Parathyroid adenoma (tissue), 2 donors: ENCODE measurements around the gene MLLT3.

Experiments used
- H2AFZ ChIP-seq: fragments of 300-600 bp; sonication (generic); one replicate; pipeline ENCODE4 v1.7.0; 2017; ENCODE audit warnings: antibody characterized with exemption, mild to moderate bottlenecking
- H3K27ac ChIP-seq: fragments of 300-600 bp; sonication (generic); one replicate; pipeline ENCODE4 v1.7.0; 2017
- H3K27me3 ChIP-seq: fragments of 300-600 bp; sonication (generic); one replicate; pipeline ENCODE4 v1.7.0; 2017; ENCODE audit warnings: low read length; ENCODE audit not compliant: control insufficient read depth, insufficient read depth
- H3K36me3 ChIP-seq: fragments of 300-600 bp; sonication (generic); one replicate; pipeline ENCODE4 v1.7.0; 2017; ENCODE audit warnings: low read length; ENCODE audit not compliant: control insufficient read depth, insufficient read depth
- H3K4me1 ChIP-seq: fragments of 300-600 bp; sonication (generic); one replicate; pipeline ENCODE4 v1.7.0; 2017; ENCODE audit warnings: control low read depth
- H3K4me2 ChIP-seq: fragments of 300-600 bp; sonication (generic); one replicate; pipeline ENCODE4 v1.7.0; 2017; ENCODE audit warnings: low read length
- H3K4me3 ChIP-seq: fragments of 300-600 bp; sonication (generic); one replicate; pipeline ENCODE4 v1.7.0; 2017; ENCODE audit warnings: low read depth, low read length
- H3K79me2 ChIP-seq: fragments of 300-600 bp; sonication (generic); one replicate; pipeline ENCODE4 v1.7.0; 2017; ENCODE audit warnings: control low read depth
- H3K9ac ChIP-seq: fragments of 300-600 bp; sonication (generic); one replicate; pipeline ENCODE4 v1.7.0; 2017; ENCODE audit warnings: mild to moderate bottlenecking
- H3K9me3 ChIP-seq: fragments of 300-600 bp; sonication (generic); one replicate; pipeline ENCODE4 v1.7.0; 2017; ENCODE audit warnings: low read length; ENCODE audit not compliant: control insufficient read depth
- TF ChIP-seq, protein P1 (sequence below): fragments of 300-600 bp; sonication (generic); IDR thresholded peaks from one replicate; pipeline ENCODE4 v1.7.0; 2017; ENCODE audit warnings: antibody characterized with exemption, mild to moderate bottlenecking
- donor health status: primary hyperparathyroidism.

The MLLT3 gene

DNA sequence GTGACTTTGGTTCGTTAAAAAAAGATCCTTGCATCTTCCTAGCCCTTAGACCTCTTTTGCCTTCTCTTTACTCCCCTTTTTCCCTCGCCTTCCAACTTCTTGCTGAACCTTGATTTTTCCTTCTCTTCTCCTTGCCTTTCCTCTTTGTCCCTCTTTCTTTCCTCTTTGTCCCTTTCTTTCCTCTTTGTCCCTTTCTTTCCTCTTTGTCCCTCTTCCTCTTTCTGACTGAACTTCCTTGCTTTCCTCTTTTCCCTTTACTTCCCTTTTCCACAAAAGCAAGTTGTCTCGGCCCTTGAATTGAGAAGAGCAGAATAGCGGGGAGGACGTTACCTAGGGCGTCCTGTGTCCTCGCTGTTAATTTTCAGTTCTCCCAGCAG is 1.4 kb upstream of the MLLT3 start:
- Histone ChIP-seq H3K36me3 (no peaks in the 10 kb centered on the region), H3K4me2 (peak overlapping the region; percentile 95), H3K27ac (no peak overlapping the region), H3K4me3 (peak overlapping the region; percentile 89), H3K9ac (no peak overlapping the region), H2AFZ (peak overlapping the region; percentile 81), H3K79me2 (no peaks in the 10 kb centered on the region), H3K27me3 (no peaks in the 10 kb centered on the region), H3K4me1 (no peaks in the 10 kb centered on the region), H3K9me3 (no peaks in the 10 kb centered on the region)
- TF ChIP-seq, protein P1, sequence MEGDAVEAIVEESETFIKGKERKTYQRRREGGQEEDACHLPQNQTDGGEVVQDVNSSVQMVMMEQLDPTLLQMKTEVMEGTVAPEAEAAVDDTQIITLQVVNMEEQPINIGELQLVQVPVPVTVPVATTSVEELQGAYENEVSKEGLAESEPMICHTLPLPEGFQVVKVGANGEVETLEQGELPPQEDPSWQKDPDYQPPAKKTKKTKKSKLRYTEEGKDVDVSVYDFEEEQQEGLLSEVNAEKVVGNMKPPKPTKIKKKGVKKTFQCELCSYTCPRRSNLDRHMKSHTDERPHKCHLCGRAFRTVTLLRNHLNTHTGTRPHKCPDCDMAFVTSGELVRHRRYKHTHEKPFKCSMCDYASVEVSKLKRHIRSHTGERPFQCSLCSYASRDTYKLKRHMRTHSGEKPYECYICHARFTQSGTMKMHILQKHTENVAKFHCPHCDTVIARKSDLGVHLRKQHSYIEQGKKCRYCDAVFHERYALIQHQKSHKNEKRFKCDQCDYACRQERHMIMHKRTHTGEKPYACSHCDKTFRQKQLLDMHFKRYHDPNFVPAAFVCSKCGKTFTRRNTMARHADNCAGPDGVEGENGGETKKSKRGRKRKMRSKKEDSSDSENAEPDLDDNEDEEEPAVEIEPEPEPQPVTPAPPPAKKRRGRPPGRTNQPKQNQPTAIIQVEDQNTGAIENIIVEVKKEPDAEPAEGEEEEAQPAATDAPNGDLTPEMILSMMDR: no peak

DNA sequence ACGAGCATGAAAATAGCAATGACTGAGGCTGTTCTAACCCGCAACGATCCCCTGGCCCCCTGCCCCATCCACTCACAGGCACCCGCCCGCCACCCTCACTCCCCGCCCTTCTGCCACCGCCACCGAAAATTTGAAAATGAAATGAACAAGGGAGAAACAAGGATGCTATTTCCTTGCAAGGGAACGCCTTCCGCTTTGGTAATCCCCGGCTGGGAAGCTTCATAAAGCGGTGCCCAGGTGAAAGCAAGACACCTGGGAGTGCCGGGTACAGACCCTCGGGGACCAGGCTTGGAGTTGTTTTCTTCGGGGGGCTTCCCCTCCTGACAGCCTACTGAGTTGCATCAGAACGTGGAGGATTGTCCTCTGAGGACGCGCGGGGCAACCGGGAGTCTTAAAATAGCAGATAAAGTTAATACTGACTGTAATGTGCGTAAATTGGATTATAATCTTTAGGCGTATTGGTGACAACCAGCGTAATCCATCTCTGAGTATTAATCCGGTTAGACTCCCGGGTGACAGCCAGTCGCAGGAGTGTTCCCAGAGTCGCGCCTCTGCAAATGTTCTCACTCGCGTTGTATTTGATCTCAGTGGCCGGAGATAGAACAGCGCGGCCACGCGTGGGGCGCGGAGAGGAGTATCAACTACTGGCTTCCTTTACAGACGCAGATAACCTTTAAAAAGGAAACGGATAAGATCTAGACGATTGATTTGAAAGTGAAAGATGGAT is 885 bp upstream of the MLLT3 start:
- peak overlapping the region; percentile 89 for H3K4me3 ChIP-seq
- H3K36me3 ChIP-seq: no peaks in the 10 kb centered on the region
- no peak overlapping the region for H3K9ac ChIP-seq
- H3K9me3 ChIP-seq: no peaks in the 10 kb centered on the region
- peak overlapping the region; percentile 81 for H2AFZ ChIP-seq
- H3K4me2 ChIP-seq: peak overlapping the region; percentile 95
- no peaks in the 10 kb centered on the region for H3K27me3 ChIP-seq
- H3K27ac ChIP-seq: no peak overlapping the region
- no peaks in the 10 kb centered on the region for H3K79me2 ChIP-seq
- H3K4me1 ChIP-seq: no peaks in the 10 kb centered on the region
- TF ChIP-seq, protein P1: no peak

DNA sequence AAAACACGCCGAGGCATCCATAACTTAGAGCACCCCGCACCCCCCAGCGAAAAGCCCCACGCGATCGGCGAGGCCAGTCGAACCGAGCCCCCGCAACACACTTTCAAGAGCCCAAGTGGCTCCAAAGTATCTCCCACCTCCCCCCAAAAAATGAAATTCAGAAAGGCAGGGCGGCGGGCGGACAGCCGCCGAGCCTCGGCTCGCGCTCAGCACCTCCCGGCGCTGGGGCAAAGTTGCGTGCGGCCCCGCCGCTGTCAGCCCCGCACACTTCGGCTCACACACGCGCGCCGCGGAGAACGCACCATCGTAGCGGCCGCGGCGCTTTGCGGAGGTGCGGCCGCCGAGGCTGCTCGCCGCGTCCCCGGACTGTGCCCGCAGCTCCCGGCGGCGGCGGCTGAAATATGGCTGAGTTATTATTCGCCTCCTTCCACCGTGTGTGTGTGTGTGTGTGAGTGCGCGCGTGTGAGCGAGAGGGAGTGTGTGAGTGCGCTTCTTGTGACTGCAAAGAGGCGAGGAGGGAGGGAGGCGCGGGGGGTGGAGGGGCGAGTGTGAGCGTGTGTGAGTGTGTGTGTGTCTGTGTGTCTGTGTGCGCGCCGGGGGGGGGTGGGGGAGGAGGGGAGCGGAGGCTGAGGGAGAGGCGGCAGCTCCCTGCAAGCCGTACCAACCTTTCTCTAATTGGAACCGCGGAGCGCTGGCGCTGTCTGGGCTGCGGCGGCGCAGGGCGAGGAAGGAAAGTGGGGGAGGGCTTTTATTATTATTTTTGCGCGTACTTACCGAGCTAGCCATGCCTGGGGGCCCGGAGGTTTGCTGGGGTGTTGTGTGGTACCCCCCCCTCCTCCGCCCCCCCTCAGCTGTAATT is 599 bp downstream of the MLLT3 start:
- peak overlapping the region; percentile 81 for H2AFZ ChIP-seq
- H3K9ac ChIP-seq: peak overlapping the region; percentile 28
- no peaks in the 10 kb centered on the region for H3K9me3 ChIP-seq
- TF ChIP-seq, protein P1: no peak
- no peaks in the 10 kb centered on the region for H3K4me1 ChIP-seq
- no peaks in the 10 kb centered on the region for H3K36me3 ChIP-seq
- peak overlapping the region; percentile 89 for H3K4me3 ChIP-seq
- H3K27ac ChIP-seq: peak overlapping the region; percentile 73
- H3K4me2 ChIP-seq: peak overlapping the region; percentile 95
- no peaks in the 10 kb centered on the region for H3K27me3 ChIP-seq
- no peaks in the 10 kb centered on the region for H3K79me2 ChIP-seq

DNA sequence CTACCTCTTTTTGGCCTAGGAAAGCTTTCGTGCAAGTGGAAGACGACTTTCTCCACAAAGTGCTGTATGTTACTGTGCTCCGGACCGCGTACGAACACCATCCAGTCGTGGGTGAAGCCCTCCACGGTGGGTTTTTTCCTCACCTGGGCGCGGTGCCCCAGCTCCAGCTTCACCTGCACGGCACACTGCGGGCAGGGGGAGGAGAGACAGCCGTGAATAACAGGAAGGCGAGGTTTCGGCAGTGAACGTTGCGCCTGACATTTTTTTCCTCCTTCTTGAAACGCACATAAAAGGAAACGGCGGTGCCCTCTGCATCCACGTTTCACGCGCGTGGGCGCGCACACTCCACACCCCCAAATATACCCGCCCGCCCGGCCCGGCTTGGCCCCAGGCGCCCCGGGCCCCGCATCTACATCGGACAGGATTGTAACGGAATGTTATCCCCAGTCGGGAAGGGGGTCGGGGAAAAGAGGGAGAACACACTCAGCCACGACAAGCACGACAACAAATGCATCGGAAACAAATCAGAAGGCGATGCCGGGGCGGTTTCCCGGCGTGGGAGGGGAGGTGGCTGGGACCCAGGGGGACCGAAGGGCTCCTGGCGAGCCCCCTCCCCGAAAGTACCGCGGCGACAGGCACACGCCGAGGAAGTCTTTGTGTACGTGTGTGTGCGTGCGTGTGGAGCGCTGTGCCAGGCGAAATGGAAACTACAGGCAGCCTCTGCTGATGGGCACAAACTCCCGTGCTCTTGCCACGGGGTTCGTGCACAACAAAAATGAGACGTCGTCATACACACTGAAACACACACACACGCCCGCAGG is 1.4 kb downstream of the MLLT3 start:
- no peaks in the 10 kb centered on the region for H3K36me3 ChIP-seq
- H2AFZ ChIP-seq: peak overlapping the region; percentile 81
- no peak overlapping the region for H3K27ac ChIP-seq
- H3K4me2 ChIP-seq: peak overlapping the region; percentile 95
- H3K9me3 ChIP-seq: no peaks in the 10 kb centered on the region
- H3K9ac ChIP-seq: no peak overlapping the region
- TF ChIP-seq, protein P1: no peak
- H3K27me3 ChIP-seq: no peaks in the 10 kb centered on the region
- no peaks in the 10 kb centered on the region for H3K4me1 ChIP-seq
- H3K79me2 ChIP-seq: no peaks in the 10 kb centered on the region
- peak overlapping the region; percentile 89 for H3K4me3 ChIP-seq
